GM23338 (cell line): ENCODE measurements around the gene SEC14L3.

Experiments
- CREB1 ChIP-seq: fragments of 250-450 bp; sonication (Bioruptor Pico); IDR thresholded peaks from 2 replicates; pipeline ENCODE4 v1.5.0; 2020; ENCODE audit warnings: low read depth, mild to moderate bottlenecking, moderate library complexity
- EZH2 ChIP-seq: fragments of 200-600 bp; sonication (generic); IDR thresholded peaks from one replicate; pipeline ENCODE4 v1.8.0; 2017; ENCODE audit warnings: antibody characterized with exemption, mild to moderate bottlenecking, low read depth; ENCODE audit not compliant: unreplicated experiment
- EZH2phosphoT487 ChIP-seq: fragments of 200-600 bp; sonication (generic); IDR thresholded peaks from one replicate; pipeline ENCODE4 v1.8.1; 2018; ENCODE audit warnings: antibody characterized with exemption; ENCODE audit not compliant: unreplicated experiment
- NANOG ChIP-seq: IDR thresholded peaks from 2 replicates; pipeline ENCODE4 v1.6.1; 2016; ENCODE audit warnings: antibody characterized with exemption, borderline replicate concordance
- STAT1 ChIP-seq: IDR thresholded peaks from one replicate; pipeline ENCODE4 v1.6.1; 2016; ENCODE audit warnings: antibody characterized with exemption; ENCODE audit not compliant: unreplicated experiment
- TF ChIP-seq, protein P1 (sequence below), 2 experiments: fragments of 200-600 bp in 1 of 2; sonication (generic) in 1 of 2; conservative IDR thresholded peaks; 2 replicates each; pipeline versions ENCODE4 v1.5.1 to v1.6.1; 2016 to 2017; ENCODE audit warnings: antibody characterized with exemption in 2 of 2, low read depth in 2 of 2, mild to moderate bottlenecking in 2 of 2, moderate library complexity in 1 of 2
- TF ChIP-seq, protein P2 (sequence below): IDR thresholded peaks from 2 replicates; pipeline ENCODE4 v1.6.1; 2016; ENCODE audit warnings: antibody characterized with exemption
- TF ChIP-seq, protein P3 (sequence below): IDR thresholded peaks from one replicate; pipeline ENCODE4 v1.6.1; 2018; ENCODE audit warnings: antibody characterized with exemption; ENCODE audit not compliant: unreplicated experiment

DNA sequence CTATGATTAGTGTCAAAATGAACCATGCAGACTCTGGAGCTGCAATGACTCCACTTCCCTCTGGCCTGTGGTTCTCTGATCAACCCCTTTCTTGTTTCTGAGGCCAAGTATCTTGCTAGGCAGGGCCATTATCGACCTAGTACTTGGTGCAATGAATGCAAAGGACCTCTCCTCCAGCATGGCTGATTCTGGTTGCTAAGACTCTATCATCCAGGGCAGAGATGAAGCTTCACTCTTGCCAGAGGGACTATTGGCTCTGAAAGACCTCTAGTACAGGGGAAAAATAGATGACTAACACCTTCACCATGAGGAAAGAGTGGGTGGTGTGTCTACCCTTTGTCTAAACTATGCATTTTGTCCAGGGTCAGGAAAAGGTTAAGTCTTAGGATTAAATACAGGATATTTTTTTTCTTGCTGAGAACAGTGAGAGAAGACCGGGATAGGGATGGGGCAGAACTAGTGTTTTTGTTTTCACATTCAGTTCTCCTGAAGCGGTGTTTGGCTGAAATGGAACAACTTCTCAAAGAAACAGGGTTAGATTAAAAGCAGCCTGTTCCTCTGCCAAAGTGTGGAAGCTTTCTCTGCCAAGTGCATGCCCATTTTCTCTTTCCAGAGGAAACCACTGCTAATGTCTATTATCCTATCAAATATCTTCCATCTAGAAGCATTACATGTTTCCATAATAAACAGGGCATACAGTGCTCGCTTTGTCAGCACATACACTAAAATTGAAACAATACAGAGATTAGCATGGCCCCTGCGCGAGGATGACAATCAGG is 51.3 kb downstream of the SEC14L3 start:
- TF ChIP-seq, protein P1, sequence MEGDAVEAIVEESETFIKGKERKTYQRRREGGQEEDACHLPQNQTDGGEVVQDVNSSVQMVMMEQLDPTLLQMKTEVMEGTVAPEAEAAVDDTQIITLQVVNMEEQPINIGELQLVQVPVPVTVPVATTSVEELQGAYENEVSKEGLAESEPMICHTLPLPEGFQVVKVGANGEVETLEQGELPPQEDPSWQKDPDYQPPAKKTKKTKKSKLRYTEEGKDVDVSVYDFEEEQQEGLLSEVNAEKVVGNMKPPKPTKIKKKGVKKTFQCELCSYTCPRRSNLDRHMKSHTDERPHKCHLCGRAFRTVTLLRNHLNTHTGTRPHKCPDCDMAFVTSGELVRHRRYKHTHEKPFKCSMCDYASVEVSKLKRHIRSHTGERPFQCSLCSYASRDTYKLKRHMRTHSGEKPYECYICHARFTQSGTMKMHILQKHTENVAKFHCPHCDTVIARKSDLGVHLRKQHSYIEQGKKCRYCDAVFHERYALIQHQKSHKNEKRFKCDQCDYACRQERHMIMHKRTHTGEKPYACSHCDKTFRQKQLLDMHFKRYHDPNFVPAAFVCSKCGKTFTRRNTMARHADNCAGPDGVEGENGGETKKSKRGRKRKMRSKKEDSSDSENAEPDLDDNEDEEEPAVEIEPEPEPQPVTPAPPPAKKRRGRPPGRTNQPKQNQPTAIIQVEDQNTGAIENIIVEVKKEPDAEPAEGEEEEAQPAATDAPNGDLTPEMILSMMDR (conservative IDR thresholded peaks at IDR 0.05; ENCODE audit: low read depth in 2 of 2), result no peak
- TF ChIP-seq EZH2 (no peak), NANOG (no peak), CREB1 (CRISPR knock-in tag) (no peak), EZH2phosphoT487 (no peak), STAT1 (no peak)
- TF ChIP-seq, protein P2, sequence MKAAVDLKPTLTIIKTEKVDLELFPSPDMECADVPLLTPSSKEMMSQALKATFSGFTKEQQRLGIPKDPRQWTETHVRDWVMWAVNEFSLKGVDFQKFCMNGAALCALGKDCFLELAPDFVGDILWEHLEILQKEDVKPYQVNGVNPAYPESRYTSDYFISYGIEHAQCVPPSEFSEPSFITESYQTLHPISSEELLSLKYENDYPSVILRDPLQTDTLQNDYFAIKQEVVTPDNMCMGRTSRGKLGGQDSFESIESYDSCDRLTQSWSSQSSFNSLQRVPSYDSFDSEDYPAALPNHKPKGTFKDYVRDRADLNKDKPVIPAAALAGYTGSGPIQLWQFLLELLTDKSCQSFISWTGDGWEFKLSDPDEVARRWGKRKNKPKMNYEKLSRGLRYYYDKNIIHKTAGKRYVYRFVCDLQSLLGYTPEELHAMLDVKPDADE, result no peak
- TF ChIP-seq, protein P3, sequence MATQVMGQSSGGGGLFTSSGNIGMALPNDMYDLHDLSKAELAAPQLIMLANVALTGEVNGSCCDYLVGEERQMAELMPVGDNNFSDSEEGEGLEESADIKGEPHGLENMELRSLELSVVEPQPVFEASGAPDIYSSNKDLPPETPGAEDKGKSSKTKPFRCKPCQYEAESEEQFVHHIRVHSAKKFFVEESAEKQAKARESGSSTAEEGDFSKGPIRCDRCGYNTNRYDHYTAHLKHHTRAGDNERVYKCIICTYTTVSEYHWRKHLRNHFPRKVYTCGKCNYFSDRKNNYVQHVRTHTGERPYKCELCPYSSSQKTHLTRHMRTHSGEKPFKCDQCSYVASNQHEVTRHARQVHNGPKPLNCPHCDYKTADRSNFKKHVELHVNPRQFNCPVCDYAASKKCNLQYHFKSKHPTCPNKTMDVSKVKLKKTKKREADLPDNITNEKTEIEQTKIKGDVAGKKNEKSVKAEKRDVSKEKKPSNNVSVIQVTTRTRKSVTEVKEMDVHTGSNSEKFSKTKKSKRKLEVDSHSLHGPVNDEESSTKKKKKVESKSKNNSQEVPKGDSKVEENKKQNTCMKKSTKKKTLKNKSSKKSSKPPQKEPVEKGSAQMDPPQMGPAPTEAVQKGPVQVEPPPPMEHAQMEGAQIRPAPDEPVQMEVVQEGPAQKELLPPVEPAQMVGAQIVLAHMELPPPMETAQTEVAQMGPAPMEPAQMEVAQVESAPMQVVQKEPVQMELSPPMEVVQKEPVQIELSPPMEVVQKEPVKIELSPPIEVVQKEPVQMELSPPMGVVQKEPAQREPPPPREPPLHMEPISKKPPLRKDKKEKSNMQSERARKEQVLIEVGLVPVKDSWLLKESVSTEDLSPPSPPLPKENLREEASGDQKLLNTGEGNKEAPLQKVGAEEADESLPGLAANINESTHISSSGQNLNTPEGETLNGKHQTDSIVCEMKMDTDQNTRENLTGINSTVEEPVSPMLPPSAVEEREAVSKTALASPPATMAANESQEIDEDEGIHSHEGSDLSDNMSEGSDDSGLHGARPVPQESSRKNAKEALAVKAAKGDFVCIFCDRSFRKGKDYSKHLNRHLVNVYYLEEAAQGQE, result no peak
